HCT116 (cell line): ENCODE results near the gene IFNL4. TPM values are rescaled to one million over a fixed set of nuclear protein-coding genes. Genes with fewer than 3 reads are reported as not detected.

Source experiments
- ATAC-seq: fragments of 200-7000 bp; cut with Tn5 transposase; 2 replicates; pipeline ENCODE4 v1.9.1; 2020; ENCODE audit warnings: mild to moderate bottlenecking, moderate library complexity
- BruUV-seq: library from RNA; stranded (reverse); fragments of 400-500 nt; replicated peaks from 2 replicates; lab custom pipeline; 2021; lab: Mats Ljungman, UMichigan
- CTCF ChIA-PET: fragments of 300-600 bp; sonication (Branson Sonifier 250); formaldehyde crosslinking; loops from one replicate; lab custom pipeline; 2021; ENCODE audit warnings: antibody characterized with exemption; lab: Charles Lee
- POLR2A ChIA-PET: fragments of 300-600, 350-600 bp; sonication (Branson Sonifier 250); formaldehyde crosslinking; loops from one replicate; lab custom pipeline; 2021; ENCODE audit warnings: antibody characterized with exemption; lab: Charles Lee
- RAD21 ChIA-PET, 2 experiments: fragments of 300-600 bp; sonication (Branson Sonifier 250); formaldehyde crosslinking; loops; one replicate each; lab custom pipeline; 2023; ENCODE audit warnings: low total read pairs in 2 of 2; ENCODE audit not compliant: uncharacterized antibody in 2 of 2, unreplicated experiment in 2 of 2, low non-redundant PET in 1 of 2; lab: Charles Lee
- DNase-seq: peaks from one replicate; pipeline ENCODE4 v3.0.0-alpha.2; 2010; ENCODE audit warnings: low read depth, low spot score
- H2AFZ ChIP-seq: fragments of 200-600 bp; shearing (Covaris generic), sonication (generic); 2 replicates; pipeline ENCODE4 v1.6.1; 2017; ENCODE audit warnings: low read depth, mixed run types, mixed read lengths, antibody characterized with exemption, low read length; ENCODE audit not compliant: poor library complexity, severe bottlenecking
- H3K27ac ChIP-seq: 2 replicates; pipeline ENCODE4 v1.5.1; 2012; ENCODE audit warnings: low read depth, low read length
- H3K27me3 ChIP-seq: fragments of 200-600 bp; sonication (generic); 2 replicates; pipeline ENCODE4 v1.6.1; 2016; ENCODE audit warnings: mixed run types, low read length, mixed read lengths; ENCODE audit not compliant: insufficient read depth
- H3K36me3 ChIP-seq, 2 experiments: fragments of 200-500 bp in 1 of 2; fragments of 200-600 bp in 1 of 2; sonication (Bioruptor generic) in 1 of 2; sonication (generic) in 1 of 2; 2 replicates each; pipeline versions ENCODE4 v1.5.1 to v1.6.1; 2014 to 2016; ENCODE audit warnings: low read length in 2 of 2, inconsistent platforms in 1 of 2, mixed read lengths in 1 of 2, mixed run types in 1 of 2; ENCODE audit not compliant: insufficient read depth in 2 of 2, control insufficient read depth in 1 of 2
- H3K4me1 ChIP-seq, 2 experiments: fragments of 200-600 bp in 1 of 2; sonication (generic) in 1 of 2; 2 replicates each; pipeline versions ENCODE4 v1.5.1 to v1.6.1; 2012 to 2017; ENCODE audit warnings: low read length in 2 of 2, inconsistent platforms in 1 of 2, mild to moderate bottlenecking in 1 of 2, mixed read lengths in 1 of 2, mixed run types in 1 of 2, moderate library complexity in 1 of 2; ENCODE audit not compliant: insufficient read depth in 2 of 2, control insufficient read depth in 1 of 2
- H3K4me2 ChIP-seq: fragments of 200-600 bp; sonication (generic); 2 replicates; pipeline ENCODE4 v1.6.1; 2017; ENCODE audit warnings: mixed run types, low read length, mixed read lengths
- H3K4me3 ChIP-seq, 2 experiments: fragments of 200-600 bp in 1 of 2; sonication (generic) in 1 of 2; replicated peaks in 1 of 2; 2 replicates each; pipeline ENCODE4 v1.5.1; 2011 to 2016; ENCODE audit warnings: low read length in 2 of 2, control low read depth in 1 of 2, low read depth in 1 of 2, mild to moderate bottlenecking in 1 of 2, mixed read lengths in 1 of 2, mixed run types in 1 of 2
- H3K79me2 ChIP-seq: fragments of 200-600 bp; sonication (generic); 2 replicates; pipeline ENCODE4 v1.6.1; 2017; ENCODE audit warnings: mild to moderate bottlenecking, mixed run types, low read length, moderate library complexity, mixed read lengths; ENCODE audit not compliant: insufficient read depth
- H3K9ac ChIP-seq: fragments of 200-600 bp; sonication (generic); 2 replicates; pipeline ENCODE4 v1.6.1; 2016; ENCODE audit warnings: low read length, mixed read lengths
- H3K9me2 ChIP-seq: fragments of 200-600 bp; sonication (generic), shearing (Covaris generic); 2 replicates; pipeline ENCODE4 v1.6.1; 2017; ENCODE audit warnings: mixed run types, mild to moderate bottlenecking, moderate library complexity; ENCODE audit not compliant: insufficient read depth
- H3K9me3 ChIP-seq, 2 experiments: fragments of 200-500 bp in 1 of 2; fragments of 200-600 bp in 1 of 2; sonication (Bioruptor generic) in 1 of 2; sonication (generic) in 1 of 2; 2 replicates each; pipeline ENCODE4 v1.6.1; 2014 to 2017; ENCODE audit warnings: low read length in 2 of 2, mixed read lengths in 2 of 2, inconsistent platforms in 1 of 2, low read depth in 1 of 2, mild to moderate bottlenecking in 1 of 2, mixed run types in 1 of 2, moderate library complexity in 1 of 2; ENCODE audit not compliant: control insufficient read depth in 1 of 2, insufficient read depth in 1 of 2
- H4K20me1 ChIP-seq: fragments of 200-600 bp; sonication (generic), shearing (Covaris generic); 2 replicates; pipeline ENCODE4 v1.6.1; 2017; ENCODE audit warnings: mixed run types, mild to moderate bottlenecking, moderate library complexity; ENCODE audit not compliant: insufficient read depth
- ATF3 ChIP-seq: IDR thresholded peaks from 2 replicates; pipeline ENCODE4 v1.6.1; 2012
- CEBPB ChIP-seq: IDR thresholded peaks from 2 replicates; pipeline ENCODE4 v1.6.1; 2012; ENCODE audit warnings: low read depth
- CTCF ChIP-seq, 3 experiments: fragments of 200-600 bp in 1 of 3; sonication (generic) in 1 of 3; IDR thresholded peaks in 2 of 3; conservative IDR thresholded peaks in 1 of 3; 2 replicates each; pipeline ENCODE4 v1.5.1; 2012 to 2017; ENCODE audit warnings: low read depth in 2 of 3, low read length in 2 of 3, antibody characterized with exemption in 1 of 3, borderline replicate concordance in 1 of 3, control low read depth in 1 of 3, mild to moderate bottlenecking in 1 of 3, mixed read lengths in 1 of 3, mixed run types in 1 of 3, moderate library complexity in 1 of 3; ENCODE audit not compliant: insufficient read depth in 1 of 3
- EZH2 ChIP-seq: fragments of 200-600 bp; sonication (generic); IDR thresholded peaks from 2 replicates; pipeline ENCODE4 v1.6.1; 2017; ENCODE audit warnings: antibody characterized with exemption, mixed run types
- EZH2phosphoT487 ChIP-seq: fragments of 200-600 bp; IDR thresholded peaks from 2 replicates; pipeline ENCODE4 v1.6.1; 2018; ENCODE audit warnings: antibody characterized with exemption, borderline replicate concordance
- FOSL1 ChIP-seq: IDR thresholded peaks from 2 replicates; pipeline ENCODE4 v1.6.1; 2012; ENCODE audit warnings: low read depth
- RAD21 ChIP-seq: IDR thresholded peaks from 2 replicates; pipeline ENCODE4 v1.6.1; 2012; ENCODE audit warnings: low read depth, mild to moderate bottlenecking
- REST ChIP-seq: IDR thresholded peaks from 2 replicates; pipeline ENCODE4 v1.6.1; 2012; ENCODE audit warnings: low read depth
- SIN3A ChIP-seq: IDR thresholded peaks from 2 replicates; pipeline ENCODE4 v1.6.1; 2012; ENCODE audit warnings: low read depth
- SRF ChIP-seq: IDR thresholded peaks from 2 replicates; pipeline ENCODE4 v1.6.1; 2012; ENCODE audit warnings: low read depth
- YY1 ChIP-seq: IDR thresholded peaks from 2 replicates; pipeline ENCODE4 v1.6.1; 2011; ENCODE audit warnings: low read length, low read depth, moderate library complexity, mild to moderate bottlenecking; ENCODE audit not compliant: insufficient replicate concordance; ENCODE audit errors: extremely low read depth
- intact Hi-C: fragments of 100-400 bp; cut with micrococcal nuclease; formaldehyde crosslinking; loops from 2 replicates; pipeline ENCODE4 v1.10.0; 2022
- total RNA-seq: library from RNA; stranded (reverse); gene quantifications from one replicate; pipeline ENCODE4 v1.2.1, GENCODE V29; 2021; ENCODE audit not compliant: unreplicated experiment

Gene IFNL4
- total RNA-seq, 1 experiment from 2014 or later = not detected

GRCh38 chr19:39203372-39204341 lies 45.0 kb downstream of the IFNL4 start, which contains the start of gene SYCN:
Gene SYCN, minus strand, starts transcription at chr19:39204263. Its CDS starts 9 bp downstream, at chr19:39204254.
- Histone ChIP-seq H2AFZ (no peak within 1 kb of the TSS), H3K4me2 (no peak within 1 kb of the TSS), H3K27ac (no peak within 1 kb of the TSS; the same call in 1 of the 2 replicates), H3K4me1 (peaks cover 7 to 8% of the 10 kb centered on the region in 2 experiments; a peak in 3 of 4 replicates), H4K20me1 (no peaks in the 10 kb centered on the region), H3K79me2 (no peaks in the 10 kb centered on the region), H3K4me3 (no peak within 1 kb of the TSS), H3K9me3 (no peaks in the 10 kb centered on the region), H3K27me3 (no peaks in the 10 kb centered on the region), H3K36me3 (no peaks in the 10 kb centered on the region), H3K9ac (no peak within 1 kb of the TSS)
- ATAC-seq = no peak
- no peak for DNase-seq
- BruUV-seq = no TSS peak
- CTCF ChIA-PET = interaction anchor here (0.9 to 1.0 kb wide), 2 partner anchors 81 to 273 kb away, joined by 3 to 4 read pairs; partner anchors contain the start of genes MRPS12 and SARS2
- TF ChIP-seq EZH2phosphoT487 (no peak), ATF3 (no peak)
- TF ChIP-seq, all 23 proteins: peak for 0
- POLR2A ChIA-PET = no interaction called here
- no peaks in the 10 kb centered on the region for H3K9me2 ChIP-seq
- intact Hi-C loops = no loop called here
- RAD21 ChIA-PET = no interaction called here

GRCh38 chr19:39202998-39203355 lies 45.7 kb downstream of the IFNL4 start:
- POLR2A ChIA-PET = no interaction called here
- BruUV-seq = no TSS peak
- CTCF ChIA-PET = interaction anchor here (0.6 to 1.0 kb wide), 2 partner anchors 21 to 81 kb away, joined by 3 to 4 read pairs; no protein-coding TSS in a partner anchor
- no peak for TF ChIP-seq EZH2phosphoT487
- TF ChIP-seq FOSL1 = no peak
- TF ChIP-seq SIN3A = no peak
- no peak for TF ChIP-seq EZH2
- TF ChIP-seq RAD21 = no peak
- TF ChIP-seq SRF = no peak
- TF ChIP-seq ATF3 = no peak
- TF ChIP-seq YY1 = no peak
- no peak for TF ChIP-seq CTCF (IDR thresholded peaks at IDR 0.05 in 2 of 3, conservative IDR thresholded peaks at IDR 0.05 in 1 of 3; ENCODE audit: borderline replicate concordance in 1 of 3, insufficient read depth in 1 of 3, low read depth in 2 of 3, low read length in 2 of 3)
- no peak for TF ChIP-seq REST
- no peak for TF ChIP-seq CEBPB

More at GRCh38 chr19:39202998-39203355, 45.7 kb downstream of the IFNL4 start:
- Histone ChIP-seq H3K9me2 (no peaks in the 10 kb centered on the region), H3K4me1 (peaks cover 7 to 10% of the 10 kb centered on the region in 2 experiments; a peak in 3 of 4 replicates), H3K4me3 (no peak overlapping the region), H4K20me1 (no peaks in the 10 kb centered on the region), H3K9ac (no peak overlapping the region), H3K36me3 (no peaks in the 10 kb centered on the region), H3K79me2 (no peaks in the 10 kb centered on the region), H3K4me2 (no peak overlapping the region), H3K27me3 (no peaks in the 10 kb centered on the region), H2AFZ (no peak overlapping the region), H3K9me3 (no peaks in the 10 kb centered on the region), H3K27ac (no peak overlapping the region)
- RAD21 ChIA-PET = no interaction called here
- DNase-seq (no peak), ATAC-seq (no peak)
- intact Hi-C loops = no loop called here
